Measurements from ENCODE around the gene PFDN6. TPM values are rescaled to one million over a fixed set of nuclear protein-coding genes. Genes with fewer than 3 reads are reported as not detected.
"Not testable (repeated sequence)": the region's sequence is repeated elsewhere in the genome, so short reads cannot be mapped to it uniquely, and the experiment has no call there.

PFDN6 gene
- total RNA-seq, 6 experiments from 2014 or later, result 52.1 to 73.7 (median 69.7) TPM

DNA sequence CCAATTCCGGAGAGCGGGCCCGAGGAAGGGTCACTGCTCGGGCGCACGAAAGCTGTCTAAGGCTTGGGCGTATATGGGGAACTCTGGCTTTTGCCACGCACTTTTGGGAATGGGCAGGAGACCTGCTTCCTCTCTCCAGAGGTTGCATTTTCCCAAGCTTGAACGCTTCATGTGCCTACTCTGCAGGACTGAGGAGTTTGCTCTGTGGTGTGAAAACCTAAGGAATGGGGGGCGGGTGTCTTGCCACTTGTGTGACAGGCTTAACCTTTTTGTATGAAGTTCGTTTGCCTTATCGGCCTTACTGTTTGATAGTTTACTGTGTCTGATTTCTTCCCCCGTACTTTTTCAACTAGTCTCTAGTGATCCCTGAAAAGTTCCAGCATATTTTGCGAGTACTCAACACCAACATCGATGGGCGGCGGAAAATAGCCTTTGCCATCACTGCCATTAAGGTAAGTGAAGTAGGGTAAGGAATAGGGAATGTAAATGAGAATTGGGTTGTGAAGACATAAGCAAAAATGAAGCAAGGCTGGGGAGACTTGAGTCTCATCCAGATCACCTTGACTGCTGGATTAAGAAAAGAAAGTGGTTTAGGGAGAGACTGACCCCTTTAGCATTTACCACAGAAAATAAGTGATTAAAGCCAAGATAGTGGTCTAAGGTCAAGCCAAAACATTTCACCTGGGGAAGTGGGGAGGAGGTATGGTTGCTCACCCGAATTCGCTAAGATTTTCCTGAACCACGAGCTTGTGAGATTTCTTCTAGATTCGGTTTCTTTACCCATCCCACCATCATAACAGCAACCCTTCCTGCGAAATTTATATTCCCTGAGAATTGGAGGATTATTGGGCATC lies 16.9 kb upstream of the PFDN6 start:
- H3K4me1 Mint-ChIP-seq (ENCODE audit: low read depth), result peaks cover 60% of the 10 kb centered on the region

DNA sequence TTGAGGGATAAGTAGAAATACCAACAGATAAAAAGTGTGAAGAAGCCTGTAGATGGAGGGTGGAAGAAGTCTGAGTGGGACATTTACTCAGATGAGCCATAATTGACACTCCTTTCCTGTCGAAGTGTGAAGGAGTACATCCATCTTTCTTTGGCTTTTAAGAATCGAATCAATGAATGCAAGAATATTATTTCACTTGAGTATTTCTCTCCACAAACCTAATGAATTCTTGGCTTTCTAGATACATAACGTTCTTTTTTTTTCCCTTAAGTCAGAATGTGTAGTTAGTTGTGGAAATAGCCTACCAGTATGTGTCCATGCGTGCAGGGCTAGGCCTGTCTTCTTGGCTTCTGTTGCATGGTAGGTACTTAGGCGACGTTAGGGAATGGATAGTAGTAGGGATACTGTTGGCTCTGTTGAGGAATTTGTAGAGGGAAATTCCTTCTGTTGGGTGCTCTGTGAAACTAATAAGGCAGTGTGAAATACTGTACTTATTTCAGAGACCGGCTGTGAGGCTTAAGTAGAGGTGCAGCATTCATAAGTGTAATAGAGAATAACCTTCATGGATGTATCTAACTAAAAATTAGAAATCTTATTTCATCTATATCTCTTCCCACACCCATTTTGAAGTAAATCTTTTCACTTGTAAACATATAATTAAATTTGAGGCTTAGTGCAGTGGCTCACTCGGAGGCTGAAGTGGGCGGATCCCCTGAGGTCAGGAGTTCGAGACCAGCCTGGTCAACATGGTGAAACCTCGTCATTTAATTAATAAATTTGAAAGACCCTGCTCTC lies 16.1 kb upstream of the PFDN6 start:
- TF ChIP-seq, protein P1, sequence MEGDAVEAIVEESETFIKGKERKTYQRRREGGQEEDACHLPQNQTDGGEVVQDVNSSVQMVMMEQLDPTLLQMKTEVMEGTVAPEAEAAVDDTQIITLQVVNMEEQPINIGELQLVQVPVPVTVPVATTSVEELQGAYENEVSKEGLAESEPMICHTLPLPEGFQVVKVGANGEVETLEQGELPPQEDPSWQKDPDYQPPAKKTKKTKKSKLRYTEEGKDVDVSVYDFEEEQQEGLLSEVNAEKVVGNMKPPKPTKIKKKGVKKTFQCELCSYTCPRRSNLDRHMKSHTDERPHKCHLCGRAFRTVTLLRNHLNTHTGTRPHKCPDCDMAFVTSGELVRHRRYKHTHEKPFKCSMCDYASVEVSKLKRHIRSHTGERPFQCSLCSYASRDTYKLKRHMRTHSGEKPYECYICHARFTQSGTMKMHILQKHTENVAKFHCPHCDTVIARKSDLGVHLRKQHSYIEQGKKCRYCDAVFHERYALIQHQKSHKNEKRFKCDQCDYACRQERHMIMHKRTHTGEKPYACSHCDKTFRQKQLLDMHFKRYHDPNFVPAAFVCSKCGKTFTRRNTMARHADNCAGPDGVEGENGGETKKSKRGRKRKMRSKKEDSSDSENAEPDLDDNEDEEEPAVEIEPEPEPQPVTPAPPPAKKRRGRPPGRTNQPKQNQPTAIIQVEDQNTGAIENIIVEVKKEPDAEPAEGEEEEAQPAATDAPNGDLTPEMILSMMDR (IDR thresholded peaks at IDR 0.05), result no peak
- H3K27ac Mint-ChIP-seq, result peak overlapping the region; percentile 99
- H3K4me3 Mint-ChIP-seq, result peak overlapping the region; percentile 97
- DNase-seq, result no peak
- H3K27me3 Mint-ChIP-seq (ENCODE audit: insufficient read depth), result peaks cover 27% of the 10 kb centered on the region
- peaks cover 60% of the 10 kb centered on the region for H3K4me1 Mint-ChIP-seq (ENCODE audit: low read depth)
- peaks cover 14% of the 10 kb centered on the region for H3K9me3 Mint-ChIP-seq
- H3K36me3 Mint-ChIP-seq (ENCODE audit: low read depth), result peaks cover 58% of the 10 kb centered on the region

More for the DNA sequence above, 16.9 kb upstream of the PFDN6 start:
- DNase-seq, result no peak
- peak overlapping the region; percentile 99 for H3K27ac Mint-ChIP-seq
- H3K36me3 Mint-ChIP-seq (ENCODE audit: low read depth), result peaks cover 64% of the 10 kb centered on the region
- TF ChIP-seq, protein P1 (IDR thresholded peaks at IDR 0.05), result no peak
- H3K4me3 Mint-ChIP-seq, result peak overlapping the region; percentile 97
- peaks cover 23% of the 10 kb centered on the region for H3K27me3 Mint-ChIP-seq (ENCODE audit: insufficient read depth)
- H3K9me3 Mint-ChIP-seq, result peaks cover 14% of the 10 kb centered on the region

DNA sequence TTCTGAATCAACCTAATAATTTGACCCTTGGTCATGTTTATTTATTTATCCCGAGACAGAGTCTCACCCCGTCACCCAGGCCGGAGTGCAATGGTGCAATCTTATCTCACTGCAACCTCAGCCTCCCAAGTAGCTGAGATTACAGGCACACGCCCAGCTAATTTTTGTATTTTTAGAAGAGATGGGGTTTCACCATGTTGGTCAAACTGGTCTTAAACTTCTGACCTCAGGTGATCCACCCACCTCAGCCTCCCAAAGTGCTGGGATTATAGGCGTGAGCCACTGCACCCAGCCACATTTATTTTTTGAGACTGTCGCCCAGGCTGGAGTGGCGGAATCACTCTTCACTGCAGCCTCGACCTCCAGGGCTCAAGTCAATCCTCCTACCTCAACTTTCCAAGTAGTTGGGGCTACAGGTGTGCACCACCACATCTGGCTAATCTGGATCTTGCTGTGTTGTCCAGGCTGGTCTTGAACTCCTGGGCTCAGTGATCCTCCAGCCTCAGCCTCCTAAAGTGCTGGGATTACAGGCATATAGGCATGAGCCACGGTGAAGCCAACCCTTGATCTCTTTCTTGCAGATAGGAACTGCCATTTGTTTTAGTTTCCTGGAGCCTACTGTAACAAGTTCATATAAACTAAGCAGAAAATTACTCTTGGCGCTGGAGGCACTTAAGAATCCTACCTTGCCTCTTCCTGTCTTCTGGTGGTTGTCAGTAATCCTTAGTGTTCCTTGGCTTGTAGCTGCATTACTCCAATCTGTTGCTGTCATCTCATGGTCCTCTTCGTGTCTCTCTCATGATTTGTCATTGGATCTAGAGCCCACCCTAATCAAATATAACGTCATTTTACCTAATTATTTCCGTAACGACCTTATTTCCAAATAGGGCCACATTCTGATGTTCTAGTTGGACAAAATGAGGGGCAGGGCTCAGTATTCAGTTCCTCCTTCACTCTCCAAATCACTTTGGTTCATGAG lies 15.2 kb upstream of the PFDN6 start:
- Mint-ChIP-seq H3K4me3 (peak overlapping the region; percentile 97), H3K9me3 (peaks cover 14% of the 10 kb centered on the region), H3K27ac (peak overlapping the region; percentile 99), H3K4me1 (ENCODE audit: low read depth) (peaks cover 60% of the 10 kb centered on the region), H3K36me3 (ENCODE audit: low read depth) (peaks cover 58% of the 10 kb centered on the region), H3K27me3 (ENCODE audit: insufficient read depth) (peaks cover 27% of the 10 kb centered on the region)
- no peak for DNase-seq
- TF ChIP-seq, protein P1 (IDR thresholded peaks at IDR 0.05), result no peak

DNA sequence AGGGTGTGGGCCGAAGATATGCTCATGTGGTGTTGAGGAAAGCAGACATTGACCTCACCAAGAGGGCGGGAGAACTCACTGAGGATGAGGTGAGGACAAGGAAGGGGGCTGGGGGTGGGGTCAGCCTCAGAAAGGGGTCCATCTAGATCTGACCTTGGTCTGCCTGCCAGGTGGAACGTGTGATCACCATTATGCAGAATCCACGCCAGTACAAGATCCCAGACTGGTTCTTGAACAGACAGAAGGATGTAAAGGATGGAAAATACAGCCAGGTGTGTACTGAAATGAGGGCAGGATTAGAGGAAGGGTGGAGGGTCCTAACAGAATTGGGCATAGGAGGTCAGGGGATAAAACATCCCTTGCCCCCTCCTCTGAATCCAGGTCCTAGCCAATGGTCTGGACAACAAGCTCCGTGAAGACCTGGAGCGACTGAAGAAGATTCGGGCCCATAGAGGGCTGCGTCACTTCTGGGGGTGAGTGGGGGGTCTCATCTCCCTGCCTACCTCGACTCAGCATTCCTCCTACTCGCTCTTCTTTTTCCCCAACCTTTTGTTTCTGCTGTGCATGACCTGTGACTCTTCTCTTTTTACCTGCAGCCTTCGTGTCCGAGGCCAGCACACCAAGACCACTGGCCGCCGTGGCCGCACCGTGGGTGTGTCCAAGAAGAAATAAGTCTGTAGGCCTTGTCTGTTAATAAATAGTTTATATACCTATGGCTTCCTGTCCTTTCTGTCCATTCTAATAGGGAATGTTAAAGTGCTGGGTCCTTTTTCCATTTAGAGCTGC lies 13.4 kb upstream of the PFDN6 start:
- Mint-ChIP-seq H3K36me3 (ENCODE audit: low read depth) (peaks cover 48% of the 10 kb centered on the region), H3K27ac (peak overlapping the region; percentile 99), H3K4me1 (ENCODE audit: low read depth) (peaks cover 47% of the 10 kb centered on the region)

DNA sequence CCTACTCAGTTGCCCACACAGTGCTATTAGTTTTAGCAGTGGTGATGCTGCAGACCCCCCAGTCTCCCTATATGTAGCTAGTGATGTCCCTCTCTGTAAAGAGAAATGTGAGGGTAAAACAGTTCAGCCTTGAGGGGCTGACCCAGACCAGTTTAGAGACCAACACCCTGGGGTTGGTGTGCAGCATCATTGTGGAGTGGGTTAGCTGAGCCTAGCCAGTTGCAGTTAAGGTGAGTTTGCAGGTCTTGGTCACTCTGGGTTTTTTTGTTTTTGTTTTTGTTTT lies 12.9 kb upstream of the PFDN6 start:
- TF ChIP-seq, protein P1 (IDR thresholded peaks at IDR 0.05), result no peak
- peaks cover 14% of the 10 kb centered on the region for H3K9me3 Mint-ChIP-seq
- peaks cover 47% of the 10 kb centered on the region for H3K4me1 Mint-ChIP-seq (ENCODE audit: low read depth)
- H3K4me3 Mint-ChIP-seq, result peak overlapping the region; percentile 97
- peaks cover 48% of the 10 kb centered on the region for H3K36me3 Mint-ChIP-seq (ENCODE audit: low read depth)
- peaks cover 25% of the 10 kb centered on the region for H3K27me3 Mint-ChIP-seq (ENCODE audit: insufficient read depth)
- peak overlapping the region; percentile 99 for H3K27ac Mint-ChIP-seq
- no peak for DNase-seq

More for the DNA sequence above, 13.4 kb upstream of the PFDN6 start:
- H3K4me3 Mint-ChIP-seq, result peak overlapping the region; percentile 97
- peaks cover 14% of the 10 kb centered on the region for H3K9me3 Mint-ChIP-seq
- DNase-seq, result not testable (repeated sequence)
- H3K27me3 Mint-ChIP-seq (ENCODE audit: insufficient read depth), result peaks cover 25% of the 10 kb centered on the region

Data from HFFc6 (cell line).